ENCODE measurements around the gene PLA2G2C.

The PLA2G2C gene

DNA sequence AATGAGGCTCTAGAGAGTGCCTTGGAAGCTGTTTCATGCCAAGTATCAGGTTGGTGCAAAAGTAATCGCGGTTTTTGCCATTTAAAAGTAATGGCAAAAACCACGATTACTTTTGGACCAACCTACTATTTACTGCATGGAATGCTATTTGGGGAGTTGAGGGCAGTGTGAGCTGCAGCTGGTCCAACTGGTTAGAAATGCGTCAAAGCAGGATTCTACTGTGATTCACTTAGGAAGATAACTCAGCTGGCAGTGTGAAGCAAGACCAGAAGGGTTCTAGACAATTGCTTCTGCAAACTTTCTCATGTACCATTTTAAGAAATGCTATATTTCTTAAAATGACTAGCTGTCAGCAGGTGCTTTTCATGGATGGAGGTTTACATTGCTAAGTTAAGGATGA lies 21.2 kb upstream of the PLA2G2C start:
- no peaks in the 10 kb centered on the region for H3K27me3 ChIP-seq (ENCODE audit: insufficient read depth, low read length, poor library complexity)
- H3K4me3 ChIP-seq (ENCODE audit: low read depth in 1 of 2, low read length in 2 of 2): no peak overlapping the region
- ATAC-seq (ENCODE audit: insufficient read depth, low read depth) (no peak), DNase-seq (no peak)
- no peaks in the 10 kb centered on the region for H3K9me3 ChIP-seq (ENCODE audit: insufficient read depth, low read length, severe bottlenecking)
- no peak overlapping the region for H3K27ac ChIP-seq (ENCODE audit: low read length)
- no peak overlapping the region for H2AFZ ChIP-seq (ENCODE audit: low read depth, low read length)
- H4K20me1 ChIP-seq (ENCODE audit: insufficient read depth, low read length): no peaks in the 10 kb centered on the region
- H3K36me3 ChIP-seq (ENCODE audit: insufficient read depth, low read length): no peaks in the 10 kb centered on the region
- no peak for TF ChIP-seq EZH2 (IDR thresholded peaks at IDR 0.05; ENCODE audit: borderline replicate concordance, low read depth, low read length, severe bottlenecking)
- no peak for TF ChIP-seq CTCF (IDR thresholded peaks at IDR 0.05; ENCODE audit: borderline replicate concordance, extremely low read depth, low read length, poor library complexity, severe bottlenecking)
- no peak overlapping the region for H3K4me2 ChIP-seq (ENCODE audit: insufficient read depth, low read length)
- H3K4me1 ChIP-seq (ENCODE audit: insufficient read depth, low read length): no peaks in the 10 kb centered on the region
- H3K79me2 ChIP-seq (ENCODE audit: insufficient read depth, low read length): no peaks in the 10 kb centered on the region
- H3K9ac ChIP-seq (ENCODE audit: low read depth, low read length): no peak overlapping the region

DNA sequence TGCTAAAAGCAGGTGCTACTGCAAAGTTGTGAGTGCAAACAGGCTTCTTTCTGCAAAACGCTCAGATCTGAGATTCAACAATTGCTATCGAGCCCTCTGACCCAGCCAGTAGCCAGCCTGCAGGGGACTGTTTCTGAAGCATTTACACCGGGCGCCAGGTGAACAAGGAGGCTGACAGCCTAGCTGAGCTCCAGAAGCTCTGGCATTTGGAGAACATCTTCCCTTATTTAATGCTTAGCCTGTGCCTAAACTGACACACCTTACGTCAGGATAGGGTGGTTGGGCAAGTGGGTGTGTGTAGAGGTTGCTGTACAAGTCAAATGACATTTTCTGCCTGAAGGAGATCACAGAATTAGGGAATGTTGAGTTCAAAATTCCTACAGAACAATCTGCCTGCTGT lies 15.8 kb upstream of the PLA2G2C start:
- Histone ChIP-seq H3K4me1 (ENCODE audit: insufficient read depth, low read length) (no peaks in the 10 kb centered on the region), H3K9ac (ENCODE audit: low read depth, low read length) (no peak overlapping the region), H4K20me1 (ENCODE audit: insufficient read depth, low read length) (no peaks in the 10 kb centered on the region), H3K27ac (ENCODE audit: low read length) (no peak overlapping the region), H3K79me2 (ENCODE audit: insufficient read depth, low read length) (no peaks in the 10 kb centered on the region), H3K4me2 (ENCODE audit: insufficient read depth, low read length) (no peak overlapping the region), H3K27me3 (ENCODE audit: insufficient read depth, low read length, poor library complexity) (peaks cover 5% of the 10 kb centered on the region), H3K36me3 (ENCODE audit: insufficient read depth, low read length) (no peaks in the 10 kb centered on the region), H3K4me3 (ENCODE audit: low read depth in 1 of 2, low read length in 2 of 2) (no peak overlapping the region), H2AFZ (ENCODE audit: low read depth, low read length) (no peak overlapping the region), H3K9me3 (ENCODE audit: insufficient read depth, low read length, severe bottlenecking) (no peaks in the 10 kb centered on the region)
- ATAC-seq (ENCODE audit: insufficient read depth, low read depth) (no peak), DNase-seq (no peak)
- TF ChIP-seq CTCF (IDR thresholded peaks at IDR 0.05; ENCODE audit: borderline replicate concordance, extremely low read depth, low read length, poor library complexity, severe bottlenecking) (no peak), EZH2 (IDR thresholded peaks at IDR 0.05; ENCODE audit: borderline replicate concordance, low read depth, low read length, severe bottlenecking) (no peak)

DNA sequence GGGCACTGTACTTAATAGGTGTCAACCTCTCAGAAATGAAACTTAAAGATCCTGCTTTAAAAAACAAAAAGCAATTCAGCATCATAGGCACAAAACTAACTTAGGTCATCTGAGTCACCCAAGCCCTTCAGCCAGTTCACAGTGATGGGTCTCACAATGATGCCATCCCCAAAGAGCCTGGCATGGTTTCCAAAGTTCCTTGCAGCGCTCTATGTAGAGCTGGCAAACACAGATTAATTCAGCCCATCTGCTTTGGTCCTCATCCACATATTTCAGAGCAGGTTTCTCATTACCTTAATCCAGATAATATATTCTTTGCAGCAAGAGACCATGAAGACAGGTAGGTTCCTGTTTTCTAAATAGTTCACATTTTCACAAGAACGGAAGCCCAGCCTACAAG lies 14.6 kb upstream of the PLA2G2C start:
- no peak for DNase-seq
- Histone ChIP-seq H3K9me3 (ENCODE audit: insufficient read depth, low read length, severe bottlenecking) (no peaks in the 10 kb centered on the region), H4K20me1 (ENCODE audit: insufficient read depth, low read length) (no peaks in the 10 kb centered on the region), H3K36me3 (ENCODE audit: insufficient read depth, low read length) (no peaks in the 10 kb centered on the region), H3K9ac (ENCODE audit: low read depth, low read length) (no peak overlapping the region), H3K4me1 (ENCODE audit: insufficient read depth, low read length) (no peaks in the 10 kb centered on the region), H2AFZ (ENCODE audit: low read depth, low read length) (no peak overlapping the region), H3K79me2 (ENCODE audit: insufficient read depth, low read length) (no peaks in the 10 kb centered on the region), H3K27me3 (ENCODE audit: insufficient read depth, low read length, poor library complexity) (peaks cover 5% of the 10 kb centered on the region), H3K4me2 (ENCODE audit: insufficient read depth, low read length) (no peak overlapping the region), H3K4me3 (ENCODE audit: low read depth in 1 of 2, low read length in 2 of 2) (no peak overlapping the region), H3K27ac (ENCODE audit: low read length) (no peak overlapping the region)
- no peak for ATAC-seq (ENCODE audit: insufficient read depth, low read depth)
- TF ChIP-seq CTCF (IDR thresholded peaks at IDR 0.05; ENCODE audit: borderline replicate concordance, extremely low read depth, low read length, poor library complexity, severe bottlenecking) (no peak), EZH2 (IDR thresholded peaks at IDR 0.05; ENCODE audit: borderline replicate concordance, low read depth, low read length, severe bottlenecking) (no peak)

DNA sequence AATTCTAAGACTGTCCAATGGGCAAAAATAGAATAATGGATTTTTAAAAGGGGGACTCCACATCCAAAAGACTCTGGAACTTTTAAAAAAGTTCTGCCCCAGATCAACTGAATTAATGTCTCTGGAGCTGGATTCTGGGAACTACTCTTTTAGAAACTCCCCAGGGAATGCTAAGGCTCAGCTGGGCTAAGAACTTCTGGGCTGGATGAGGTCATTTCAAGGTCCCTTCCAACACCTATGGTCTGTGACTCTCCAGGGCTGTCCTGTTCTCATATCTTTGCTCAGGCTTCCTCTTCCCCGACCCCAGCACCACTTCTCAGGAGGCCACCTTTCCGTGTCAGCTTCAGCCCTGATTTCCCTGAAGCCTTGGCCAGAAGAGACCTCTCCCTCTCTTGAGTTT lies 13.5 kb upstream of the PLA2G2C start:
- ATAC-seq (ENCODE audit: insufficient read depth, low read depth): no peak
- Histone ChIP-seq H4K20me1 (ENCODE audit: insufficient read depth, low read length) (no peaks in the 10 kb centered on the region), H3K4me2 (ENCODE audit: insufficient read depth, low read length) (no peak overlapping the region)

More for the DNA sequence above, 13.5 kb upstream of the PLA2G2C start:
- H3K9ac ChIP-seq (ENCODE audit: low read depth, low read length): no peak overlapping the region
- no peaks in the 10 kb centered on the region for H3K9me3 ChIP-seq (ENCODE audit: insufficient read depth, low read length, severe bottlenecking)
- H3K27me3 ChIP-seq (ENCODE audit: insufficient read depth, low read length, poor library complexity): peaks cover 5% of the 10 kb centered on the region
- no peaks in the 10 kb centered on the region for H3K4me1 ChIP-seq (ENCODE audit: insufficient read depth, low read length)
- TF ChIP-seq EZH2 (IDR thresholded peaks at IDR 0.05; ENCODE audit: borderline replicate concordance, low read depth, low read length, severe bottlenecking): no peak
- no peak for TF ChIP-seq CTCF (IDR thresholded peaks at IDR 0.05; ENCODE audit: borderline replicate concordance, extremely low read depth, low read length, poor library complexity, severe bottlenecking)
- H3K4me3 ChIP-seq (ENCODE audit: low read depth in 1 of 2, low read length in 2 of 2): no peak overlapping the region
- no peak overlapping the region for H3K27ac ChIP-seq (ENCODE audit: low read length)
- no peaks in the 10 kb centered on the region for H3K36me3 ChIP-seq (ENCODE audit: insufficient read depth, low read length)
- no peak overlapping the region for H2AFZ ChIP-seq (ENCODE audit: low read depth, low read length)
- no peaks in the 10 kb centered on the region for H3K79me2 ChIP-seq (ENCODE audit: insufficient read depth, low read length)
- no peak for DNase-seq
